Vagina (tissue), 2 donors: ENCODE measurements around the gene QKI.

Source experiments
- CTCF ChIP-seq, 3 experiments: fragments of 450-650 bp in 2 of 3; fragments of 200-600 bp in 1 of 3; sonication (generic) in 1 of 3; IDR thresholded peaks; one replicate each; pipeline ENCODE4 v1.5.1; 2017 to 2019; ENCODE audit warnings: antibody characterized with exemption in 3 of 3, mild to moderate bottlenecking in 2 of 3, moderate library complexity in 2 of 3
- POLR2A ChIP-seq, 2 donors: fragments of 450-650 bp; IDR thresholded peaks; one replicate each; pipeline ENCODE4 v1.6.1; 2017; ENCODE audit warnings: antibody characterized with exemption in 2 of 2, mild to moderate bottlenecking in 2 of 2, moderate library complexity in 2 of 2

GRCh38 chr6:163589387-163589786 lies 174.9 kb downstream of the QKI start:
- TF ChIP-seq CTCF (IDR thresholded peaks at IDR 0.05) (no peak), POLR2A (IDR thresholded peaks at IDR 0.05) (no peak)
